K562 (cell line): ENCODE data around the gene FAM131C. TPM values are rescaled to one million over a fixed set of nuclear protein-coding genes. Genes with fewer than 3 reads are reported as not detected.

Experiments used
- BACH1 ChIP-seq: fragments of 200-800 bp; sonication (Bioruptor generic); IDR thresholded peaks from 2 replicates; pipeline ENCODE4 v1.6.1; 2016; ENCODE audit warnings: missing genetic modification characterization, missing compliant biosample characterization
- ELF1 ChIP-seq: fragments of 200-800 bp; sonication (Bioruptor generic); IDR thresholded peaks from 2 replicates; pipeline ENCODE4 v1.6.1; 2016; ENCODE audit warnings: missing genetic modification characterization, missing compliant biosample characterization
- HMGXB4 ChIP-seq: sonication (generic); formaldehyde crosslinking; IDR thresholded peaks from 2 replicates; pipeline ENCODE4 v1.8.1; 2023; ENCODE audit warnings: mild to moderate bottlenecking, missing genetic modification reagents
- MBD1 ChIP-seq: fragments of 250-450 bp; sonication (Bioruptor Pico); IDR thresholded peaks from 2 replicates; pipeline ENCODE4 v1.8.0; 2022; ENCODE audit warnings: inconsistent platforms
- MITF ChIP-seq: IDR thresholded peaks from 2 replicates; pipeline ENCODE4 v1.6.1; 2014; ENCODE audit warnings: antibody characterized with exemption
- MTA3 ChIP-seq: fragments of 450-650 bp; formaldehyde crosslinking; IDR thresholded peaks from 2 replicates; pipeline ENCODE4 v1.6.1; 2017; ENCODE audit warnings: mild to moderate bottlenecking, borderline replicate concordance
- MYNN ChIP-seq, 2 experiments: sonication (generic); formaldehyde crosslinking in 1 of 2; IDR thresholded peaks; 2 replicates each; pipeline versions ENCODE4 v1.5.0 to v1.6.1; 2016 to 2020; ENCODE audit warnings: antibody characterized with exemption in 1 of 2, missing genetic modification reagents in 1 of 2
- NFRKB ChIP-seq: fragments of 450-650 bp; IDR thresholded peaks from 2 replicates; pipeline ENCODE4 v1.6.1; 2016; ENCODE audit warnings: low read depth
- RHOXF2B ChIP-seq: fragments of 250-450 bp; sonication (Bioruptor Pico); conservative IDR thresholded peaks from 2 replicates; pipeline ENCODE4 v1.5.1; 2021
- TCF7L2 ChIP-seq: fragments of 150-350 bp; IDR thresholded peaks from 2 replicates; pipeline ENCODE4 v1.6.1; 2016; ENCODE audit warnings: low read depth, mild to moderate bottlenecking, low read length, moderate library complexity
- TOE1 ChIP-seq, 2 experiments: fragments of 450-650 bp in 1 of 2; sonication (generic) in 1 of 2; formaldehyde crosslinking in 1 of 2; IDR thresholded peaks; 2 replicates each; pipeline versions ENCODE4 v1.7.1 to v1.8.0; 2016 to 2022; ENCODE audit warnings: borderline replicate concordance in 2 of 2, mild to moderate bottlenecking in 2 of 2, antibody characterized with exemption in 1 of 2, inconsistent platforms in 1 of 2, low read depth in 1 of 2, missing genetic modification reagents in 1 of 2, moderate library complexity in 1 of 2
- TSHZ1 ChIP-seq: fragments of 250-450 bp; sonication (Bioruptor Pico); IDR thresholded peaks from 2 replicates; pipeline ENCODE4 v1.4.0; 2020; ENCODE audit warnings: mild to moderate bottlenecking, moderate library complexity
- ZBTB1 ChIP-seq: sonication (generic); formaldehyde crosslinking; IDR thresholded peaks from 2 replicates; pipeline ENCODE4 v1.8.1; 2023; ENCODE audit warnings: missing genetic modification reagents, low read depth, mild to moderate bottlenecking, borderline replicate concordance
- ZBTB9 ChIP-seq: fragments of 450-650 bp; formaldehyde crosslinking; IDR thresholded peaks from 2 replicates; pipeline ENCODE4 v1.4.0; 2020; ENCODE audit warnings: mild to moderate bottlenecking, moderate library complexity
- ZNF551 ChIP-seq: fragments of 250-450 bp; sonication (Bioruptor Pico); IDR thresholded peaks from 2 replicates; pipeline ENCODE4 v1.5.0; 2021; ENCODE audit warnings: mild to moderate bottlenecking, moderate library complexity
- ZNF696 ChIP-seq: fragments of 250-450 bp; sonication (Bioruptor Pico); conservative IDR thresholded peaks from 2 replicates; pipeline ENCODE4 v1.4.0; 2020; ENCODE audit warnings: mild to moderate bottlenecking, moderate library complexity
- ZNF785 ChIP-seq: fragments of 250-450 bp; sonication (Bioruptor Pico); IDR thresholded peaks from 2 replicates; pipeline ENCODE4 v1.4.0; 2020; ENCODE audit warnings: mild to moderate bottlenecking
- ZNF830 ChIP-seq: fragments of 250-450 bp; sonication (Bioruptor Pico); IDR thresholded peaks from 2 replicates; pipeline ENCODE4 v1.5.0; 2021; ENCODE audit warnings: mild to moderate bottlenecking
- polyA plus RNA-seq, 8 experiments: library from polyadenylated mRNA; depleted of rRNA in 4 of 8; stranded (reverse) in 5 of 8; unstranded in 3 of 8; fragments of >200 nt; fragmentation: Nextera tagmentation in 2 of 8; fragmentation: Illumina TruSeq in 1 of 8; extraction: Ambion mirVana in 2 of 8; extraction: Trizol in 1 of 8; gene quantifications; 2 replicates each; pipeline versions ENCODE4 v1.2.1 to v1.2.3, GENCODE V29; 2011 to 2014; ENCODE audit warnings: inconsistent platforms in 1 of 8, missing spikeins in 1 of 8
- total RNA-seq, 7 experiments: library from RNA; depleted of rRNA in 6 of 7; stranded (reverse); fragments of >200 nt in 6 of 7; fragmentation: Illumina TruSeq in 2 of 7; extraction: Trizol in 2 of 7; gene quantifications; 2 replicates each; pipeline versions ENCODE4 v1.2.1 to v1.2.3, GENCODE V29; 2011 to 2021; ENCODE audit warnings: low replicate concordance in 1 of 7

FAM131C gene
- total and polyA plus RNA-seq, 9 of the 15 experiments (the other 6 are each of a cell fraction or from before 2014, with no cell fraction given), result 0.10 to 0.29 (median 0.16) TPM; not detected in 6

- TF ChIP-seq TOE1 (IDR thresholded peaks at IDR 0.05; ENCODE audit: borderline replicate concordance) (0 out of 2 replicates have a peak, but pooled peaks have one; percentile 52), TOE1 (CRISPR knock-in tag; IDR thresholded peaks at IDR 0.05; ENCODE audit: borderline replicate concordance, low read depth) (no peak), HMGXB4 (CRISPR knock-in tag) (no peak), ZNF551 (no peak), BACH1 (tag) (no peak), ZNF830 (no peak), TCF7L2 (no peak), ZNF696 (CRISPR knock-in tag) (no peak), ZBTB1 (CRISPR knock-in tag) (peak; percentile 96), TSHZ1 (CRISPR knock-in tag) (no peak), ELF1 (tag) (no peak), MITF (no peak), ZNF785 (no peak), ZBTB9 (CRISPR knock-in tag) (no peak), MYNN (IDR thresholded peaks at IDR 0.05) (no peak), MYNN (CRISPR knock-in tag; IDR thresholded peaks at IDR 0.05) (no peak), NFRKB (no peak), MBD1 (CRISPR knock-in tag) (no peak), MTA3 (no peak), RHOXF2B (CRISPR knock-in tag) (no peak)
These were observed 21.2 kb upstream of the FAM131C start (continued) for GRCh38 chr1:16094453-16095158.
